Ovary (tissue), 9 donors: ENCODE data around the gene SMARCC1. TPM values are rescaled to one million over a fixed set of nuclear protein-coding genes. Genes with fewer than 3 reads are reported as not detected.

Experiments used
- DNase-seq, 5 donors: peaks; one replicate each; pipeline ENCODE4 v3.0.0-alpha.2; 2019 to 2020
- H3K27ac ChIP-seq, 2 donors: fragments of 200-600 bp; one replicate each; pipeline versions ENCODE4 v1.5.1 to v1.8.0; 2019 to 2022
- H3K27me3 ChIP-seq: fragments of 200-600 bp; one replicate; pipeline ENCODE4 v1.8.0; 2022
- H3K36me3 ChIP-seq: fragments of 200-600 bp; sonication (generic); one replicate; pipeline ENCODE4 v1.5.1; 2019
- H3K4me1 ChIP-seq: one replicate; pipeline ENCODE4 v1.8.1; 2013; ENCODE audit warnings: mild to moderate bottlenecking, moderate library complexity; ENCODE audit not compliant: insufficient read depth
- H3K4me3 ChIP-seq: fragments of 200-600 bp; sonication (generic); one replicate; pipeline ENCODE4 v1.5.1; 2017
- H3K9me3 ChIP-seq, 2 donors: fragments of 200-600 bp in 1 of 2; sonication (generic) in 1 of 2; one replicate each; pipeline versions ENCODE4 v1.5.1 to v1.8.1; 2013 to 2019; ENCODE audit warnings: mild to moderate bottlenecking in 1 of 2, moderate library complexity in 1 of 2
- EP300 ChIP-seq: sonication (generic); formaldehyde crosslinking; IDR thresholded peaks from one replicate; pipeline ENCODE4 v1.6.1; 2017; ENCODE audit warnings: antibody characterized with exemption
- POLR2A ChIP-seq: fragments of 450-650 bp; IDR thresholded peaks from one replicate; pipeline ENCODE4 v1.6.1; 2017; ENCODE audit warnings: antibody characterized with exemption, mild to moderate bottlenecking, moderate library complexity
- WGBS, 3 donors: extraction: QIAGEN DNeasy Blood & Tissue Kit in 1 of 3; methylation state at CpG; one replicate each; pipeline versions ENCODE4 v1.1.5 to v1.1.7; 2013 to 2017; 5-methylcytosine and 5-hydroxymethylcytosine counted together
- intact Hi-C, 4 donors: fragments of 100-400 bp; cut with DNase I; formaldehyde crosslinking; loops; one replicate each; pipeline versions ENCODE4 v1.11.0 to v1.15.1; 2022 to 2023
- polyA plus RNA-seq, 2 donors: library from polyadenylated mRNA; stranded (reverse); fragments of 200-250 nt in 1 of 2; fragments of 350-450 nt in 1 of 2; fragmentation: Illumina TruSeq in 1 of 2; extraction: RNeasy Lipid Tissue Mini Kit (QIAGEN cat#74804) in 1 of 2; gene quantifications; one replicate each; pipeline ENCODE4 v1.2.3, GENCODE V29; 2013 to 2014
- total RNA-seq, 7 donors: library from RNA; depleted of rRNA in 2 of 7; stranded (reverse); fragments of >200 nt in 2 of 7; fragmentation: NEBNext Ultra II Directional in 3 of 7; extraction: Animal tissue kit (Norgen Biotek cat#: 25700) in 3 of 7; gene quantifications; one replicate each; pipeline versions ENCODE4 v1.1.0 to v1.2.4, GENCODE V29; 2016 to 2023
- TF ChIP-seq, protein P1 (sequence below), 3 donors: fragments of 450-650 bp in 2 of 3; fragments of 200-600 bp in 1 of 3; IDR thresholded peaks; one replicate each; pipeline versions ENCODE4 v1.5.1 to v1.8.0; 2016 to 2022; ENCODE audit warnings: antibody characterized with exemption in 3 of 3, mild to moderate bottlenecking in 1 of 3
- donor health status: DM: no; HTN: no; CAD: no; lungs with moderate emphysema.
- donor health status: DM: no; HTN: no; CAD: no.
- donor health status: Bipolar disorder and iron deficiency.
- donor health status: DM: yes; HTN: yes; CAD: no.
- donor health status: DM: no; HTN: no; CAD: no.
- donor health status: DM: yes; HTN: yes; CAD: no.

The SMARCC1 gene
- total and polyA plus RNA-seq, 9 donors = 24.8 to 68.9 (median 60.4) TPM

DNA sequence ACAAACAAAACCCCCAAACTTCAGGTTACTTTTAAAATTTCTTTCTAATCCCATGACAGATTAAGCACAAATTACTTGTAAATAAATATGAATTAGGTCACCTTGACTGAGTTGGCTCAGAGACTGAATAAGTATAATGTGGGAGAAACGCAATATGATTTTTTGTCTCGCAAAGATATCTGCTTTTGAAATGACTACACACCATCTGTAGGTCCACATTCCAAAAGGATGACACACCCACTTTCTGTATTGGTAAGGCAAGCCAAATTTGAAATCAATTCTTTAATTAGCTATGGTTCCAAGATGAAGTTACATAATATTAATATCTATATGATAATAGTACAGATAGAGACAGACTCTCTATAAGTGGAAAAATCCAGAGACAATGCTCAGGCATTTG lies 136.1 kb downstream of the SMARCC1 start:
- TF ChIP-seq, protein P1, sequence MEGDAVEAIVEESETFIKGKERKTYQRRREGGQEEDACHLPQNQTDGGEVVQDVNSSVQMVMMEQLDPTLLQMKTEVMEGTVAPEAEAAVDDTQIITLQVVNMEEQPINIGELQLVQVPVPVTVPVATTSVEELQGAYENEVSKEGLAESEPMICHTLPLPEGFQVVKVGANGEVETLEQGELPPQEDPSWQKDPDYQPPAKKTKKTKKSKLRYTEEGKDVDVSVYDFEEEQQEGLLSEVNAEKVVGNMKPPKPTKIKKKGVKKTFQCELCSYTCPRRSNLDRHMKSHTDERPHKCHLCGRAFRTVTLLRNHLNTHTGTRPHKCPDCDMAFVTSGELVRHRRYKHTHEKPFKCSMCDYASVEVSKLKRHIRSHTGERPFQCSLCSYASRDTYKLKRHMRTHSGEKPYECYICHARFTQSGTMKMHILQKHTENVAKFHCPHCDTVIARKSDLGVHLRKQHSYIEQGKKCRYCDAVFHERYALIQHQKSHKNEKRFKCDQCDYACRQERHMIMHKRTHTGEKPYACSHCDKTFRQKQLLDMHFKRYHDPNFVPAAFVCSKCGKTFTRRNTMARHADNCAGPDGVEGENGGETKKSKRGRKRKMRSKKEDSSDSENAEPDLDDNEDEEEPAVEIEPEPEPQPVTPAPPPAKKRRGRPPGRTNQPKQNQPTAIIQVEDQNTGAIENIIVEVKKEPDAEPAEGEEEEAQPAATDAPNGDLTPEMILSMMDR (IDR thresholded peaks at IDR 0.05) = no peak
- TF ChIP-seq EP300 = no peak
- no peak for TF ChIP-seq POLR2A
- Histone ChIP-seq H3K27me3 (no peaks in the 10 kb centered on the region), H3K36me3 (no peaks in the 10 kb centered on the region), H3K4me1 (no peaks in the 10 kb centered on the region), H3K27ac (no peak overlapping the region), H3K4me3 (no peak overlapping the region), H3K9me3 (no peaks in the 10 kb centered on the region)
- intact Hi-C loops = no loop called here
- WGBS, 3 donors = 56 to 70% (median 65%) methylated on average over 2 of the region's 2 CpGs
- no peak for DNase-seq

DNA sequence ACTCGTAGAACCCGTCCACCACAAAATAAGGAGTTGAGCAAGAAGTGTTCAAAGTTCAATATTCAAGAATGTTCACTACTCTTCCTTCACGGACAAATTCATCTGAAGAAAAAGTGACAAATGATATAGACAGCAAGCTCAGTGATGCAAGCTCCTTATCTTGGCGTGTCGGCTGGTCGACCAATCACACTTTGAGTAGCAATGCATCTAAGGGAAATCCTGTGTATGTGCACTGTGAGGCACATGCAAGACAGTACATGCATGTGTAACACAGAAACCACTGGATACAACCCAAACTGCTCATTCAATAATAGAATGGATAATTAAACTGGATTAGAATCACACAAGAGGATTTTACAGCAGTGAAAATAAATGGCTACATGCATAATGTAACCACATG lies 138.6 kb downstream of the SMARCC1 start:
- no peak overlapping the region for H3K4me3 ChIP-seq
- H3K27ac ChIP-seq = no peak overlapping the region
- intact Hi-C loops = no loop called here
- H3K27me3 ChIP-seq = no peaks in the 10 kb centered on the region
- H3K4me1 ChIP-seq = no peaks in the 10 kb centered on the region
- DNase-seq = no peak
- H3K36me3 ChIP-seq = no peaks in the 10 kb centered on the region
- 91 to 93% (median 92%) methylated on average over 6 of the region's 6 CpGs for WGBS, 3 donors
- TF ChIP-seq EP300 (no peak), POLR2A (no peak)
- TF ChIP-seq, protein P1 (IDR thresholded peaks at IDR 0.05) = no peak
- H3K9me3 ChIP-seq = no peaks in the 10 kb centered on the region

DNA sequence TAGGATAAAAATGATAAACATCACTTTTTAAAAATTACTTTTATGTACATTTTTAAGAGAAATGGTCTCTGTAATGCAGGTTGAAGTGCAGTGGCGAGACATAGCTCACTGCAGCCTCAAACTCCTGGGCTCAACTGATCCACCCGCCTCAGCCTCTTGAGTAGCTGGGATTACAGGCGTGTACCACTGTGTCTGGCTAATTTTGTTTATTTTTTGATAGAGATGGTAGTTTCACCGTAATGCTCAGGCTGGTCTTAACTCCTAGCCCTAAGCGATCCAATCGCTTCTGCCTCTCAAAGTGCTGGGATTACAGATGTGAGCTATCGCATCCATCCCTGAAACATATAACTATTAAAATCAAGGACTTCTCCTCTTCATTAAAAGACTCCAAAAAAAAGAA lies 140.0 kb downstream of the SMARCC1 start:
- Histone ChIP-seq H3K27me3 (no peaks in the 10 kb centered on the region), H3K4me3 (no peak overlapping the region), H3K9me3 (no peaks in the 10 kb centered on the region), H3K36me3 (no peaks in the 10 kb centered on the region), H3K27ac (no peak overlapping the region), H3K4me1 (no peaks in the 10 kb centered on the region)
- intact Hi-C loops = no loop called here
- WGBS, 3 donors = 85 to 91% (median 91%) methylated on average over 7 of the region's 7 CpGs
- TF ChIP-seq POLR2A (no peak), EP300 (no peak)
- TF ChIP-seq, protein P1 (IDR thresholded peaks at IDR 0.05) = no peak
- DNase-seq = no peak

DNA sequence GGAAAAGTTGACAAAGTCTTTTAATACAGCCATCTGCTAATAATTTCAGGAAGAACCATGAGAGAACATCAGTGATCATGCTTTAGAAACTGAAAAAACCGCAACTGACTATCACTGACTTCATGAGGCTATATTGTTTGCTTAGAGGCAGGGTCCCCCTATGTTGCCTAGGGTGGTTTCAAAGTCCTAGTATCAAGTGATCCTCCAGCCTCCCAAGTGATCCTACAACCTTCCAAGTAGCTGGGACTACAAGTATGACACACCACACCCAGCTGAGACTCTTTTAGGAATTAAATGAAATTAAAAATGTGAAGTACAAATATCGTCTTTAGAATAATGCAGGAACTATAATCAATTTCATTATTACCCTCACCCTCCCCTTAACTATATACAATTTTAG lies 144.8 kb downstream of the SMARCC1 start:
- no peak for DNase-seq
- Histone ChIP-seq H3K4me3 (no peak overlapping the region), H3K9me3 (no peaks in the 10 kb centered on the region), H3K4me1 (peaks cover 1% of the 10 kb centered on the region), H3K36me3 (no peaks in the 10 kb centered on the region), H3K27ac (no peak overlapping the region), H3K27me3 (no peaks in the 10 kb centered on the region)
- intact Hi-C loops = no loop called here
- TF ChIP-seq EP300 (no peak), POLR2A (no peak)
- TF ChIP-seq, protein P1 (IDR thresholded peaks at IDR 0.05) = no peak
- WGBS, 3 donors = 72 to 98% (median 94%) methylated on average over 2 of the region's 2 CpGs

DNA sequence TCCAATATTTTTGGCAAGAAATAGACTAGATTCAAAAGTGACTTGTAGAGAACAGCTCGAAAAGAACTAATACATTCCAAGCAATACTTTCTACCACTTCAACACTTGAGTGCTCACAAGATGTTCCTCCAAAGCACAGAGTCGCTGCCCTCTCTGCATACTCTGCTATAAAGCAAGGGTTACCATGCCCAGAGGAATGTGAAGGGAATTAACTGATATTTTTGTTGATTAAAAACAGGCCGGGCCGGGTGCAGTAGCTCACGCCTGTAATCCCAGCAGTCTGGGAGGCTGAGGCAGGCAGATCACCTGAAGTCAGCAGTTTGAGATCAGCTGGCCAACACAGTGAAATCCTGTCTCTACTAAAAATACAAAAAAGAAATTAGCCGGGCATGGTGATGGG lies 145.5 kb downstream of the SMARCC1 start:
- no peak overlapping the region for H3K27ac ChIP-seq
- no peak overlapping the region for H3K4me3 ChIP-seq
- TF ChIP-seq, protein P1 (IDR thresholded peaks at IDR 0.05) = no peak
- TF ChIP-seq POLR2A = no peak
- no peak for TF ChIP-seq EP300
- H3K36me3 ChIP-seq = no peaks in the 10 kb centered on the region
- H3K27me3 ChIP-seq = no peaks in the 10 kb centered on the region
- WGBS, 3 donors = 75 to 84% (median 83%) methylated on average over 6 of the region's 6 CpGs
- H3K4me1 ChIP-seq = peaks cover 1% of the 10 kb centered on the region
- intact Hi-C loops = no loop called here
- DNase-seq = no peak
- H3K9me3 ChIP-seq = no peaks in the 10 kb centered on the region
